Panc1 (cell line): ENCODE results near the gene ARHGEF10L. TPM values are rescaled to one million over a fixed set of nuclear protein-coding genes. Genes with fewer than 3 reads are reported as not detected.

Experiments used
- ATAC-seq: fragments of 200-7000 bp; cut with Tn5 transposase; 2 replicates; pipeline ENCODE4 v1.9.1; 2020; ENCODE audit warnings: mild to moderate bottlenecking, moderate library complexity
- BruUV-seq: library from RNA; stranded (reverse); fragments of 400-500 nt; replicated peaks from 2 replicates; lab custom pipeline; 2021; lab: Mats Ljungman, UMichigan
- CTCF ChIA-PET: fragments of 300-600 bp; sonication (Branson Sonifier 250); formaldehyde crosslinking; loops from one replicate; lab custom pipeline; 2022; ENCODE audit warnings: antibody characterized with exemption; lab: Charles Lee
- POLR2A ChIA-PET: fragments of 300-600 bp; sonication (Branson Sonifier 250); formaldehyde crosslinking; loops from one replicate; lab custom pipeline; 2022; ENCODE audit warnings: antibody characterized with exemption; lab: Charles Lee
- DNase-seq: peaks from one replicate; pipeline ENCODE4 v3.0.0-alpha.2; 2010; ENCODE audit warnings: low read depth, low spot score
- H3K27ac ChIP-seq: 2 replicates; pipeline ENCODE4 v1.5.1; 2011; ENCODE audit warnings: mild to moderate bottlenecking, low read length, inconsistent platforms
- H3K27me3 ChIP-seq: fragments of 200-500 bp; sonication (Bioruptor generic); 2 replicates; pipeline ENCODE4 v1.6.0; 2014; ENCODE audit warnings: low read length, inconsistent platforms; ENCODE audit not compliant: control insufficient read depth, insufficient read depth
- H3K36me3 ChIP-seq: fragments of 200-500 bp; sonication (Bioruptor generic); 2 replicates; pipeline ENCODE4 v1.5.1; 2014; ENCODE audit warnings: inconsistent platforms, mild to moderate bottlenecking, low read length, moderate library complexity; ENCODE audit not compliant: control insufficient read depth, insufficient read depth
- H3K4me1 ChIP-seq: 2 replicates; pipeline ENCODE4 v1.5.1; 2011; ENCODE audit warnings: inconsistent platforms, mild to moderate bottlenecking, low read length, moderate library complexity; ENCODE audit not compliant: control insufficient read depth, insufficient read depth
- H3K4me3 ChIP-seq, 2 experiments: 2 replicates each; pipeline ENCODE4 v1.5.1; 2011 to 2012; ENCODE audit warnings: low read depth in 2 of 2, low read length in 2 of 2, mild to moderate bottlenecking in 2 of 2, inconsistent platforms in 1 of 2, moderate library complexity in 1 of 2
- H3K9me3 ChIP-seq: fragments of 200-500 bp; sonication (Bioruptor generic); 2 replicates; pipeline ENCODE4 v1.5.1; 2014; ENCODE audit warnings: low read depth, mild to moderate bottlenecking, inconsistent platforms, low read length, moderate library complexity; ENCODE audit not compliant: control insufficient read depth, insufficient read depth
- POLR2AphosphoS5 ChIP-seq: IDR thresholded peaks from 2 replicates; pipeline ENCODE4 v1.6.1; 2012; ENCODE audit warnings: mild to moderate bottlenecking, low read depth, low read length, moderate library complexity
- SIN3A ChIP-seq: IDR thresholded peaks from 2 replicates; pipeline ENCODE4 v1.6.1; 2012; ENCODE audit warnings: low read depth, mild to moderate bottlenecking, low read length, moderate library complexity, borderline replicate concordance; ENCODE audit not compliant: insufficient read depth
- TCF7L2 ChIP-seq: IDR thresholded peaks from 2 replicates; pipeline ENCODE4 v1.6.1; 2011; ENCODE audit warnings: mild to moderate bottlenecking, low read depth, low read length, inconsistent platforms
- in situ Hi-C: cut with HindIII; loops from 2 replicates; pipeline ENCODE4 v1.10.0; 2016; ENCODE audit warnings: low sequenced_read_pairs, low pct_unique_long_range_greater_than_20kb
- intact Hi-C: fragments of 100-400 bp; cut with micrococcal nuclease; formaldehyde crosslinking; loops from one replicate; pipeline ENCODE4 v1.10.0; 2022; ENCODE audit not compliant: unreplicated experiment
- total RNA-seq: library from RNA; stranded (reverse); gene quantifications from one replicate; pipeline ENCODE4 v1.2.1, GENCODE V29; 2021; ENCODE audit not compliant: unreplicated experiment
- TF ChIP-seq, protein P1 (sequence below): fragments of 450-650 bp; IDR thresholded peaks from 2 replicates; pipeline ENCODE4 v1.5.1; 2017; ENCODE audit warnings: mild to moderate bottlenecking
- TF ChIP-seq, protein P2 (sequence below), 2 experiments: IDR thresholded peaks; 2 replicates each; pipeline ENCODE4 v1.6.1; 2011 to 2012; ENCODE audit warnings: low read depth in 2 of 2, control low read depth in 1 of 2, low read length in 1 of 2, mild to moderate bottlenecking in 1 of 2, moderate library complexity in 1 of 2; ENCODE audit not compliant: insufficient read depth in 1 of 2

The ARHGEF10L gene
- total RNA-seq, 1 experiment from 2014 or later = 5.9 TPM

DNA sequence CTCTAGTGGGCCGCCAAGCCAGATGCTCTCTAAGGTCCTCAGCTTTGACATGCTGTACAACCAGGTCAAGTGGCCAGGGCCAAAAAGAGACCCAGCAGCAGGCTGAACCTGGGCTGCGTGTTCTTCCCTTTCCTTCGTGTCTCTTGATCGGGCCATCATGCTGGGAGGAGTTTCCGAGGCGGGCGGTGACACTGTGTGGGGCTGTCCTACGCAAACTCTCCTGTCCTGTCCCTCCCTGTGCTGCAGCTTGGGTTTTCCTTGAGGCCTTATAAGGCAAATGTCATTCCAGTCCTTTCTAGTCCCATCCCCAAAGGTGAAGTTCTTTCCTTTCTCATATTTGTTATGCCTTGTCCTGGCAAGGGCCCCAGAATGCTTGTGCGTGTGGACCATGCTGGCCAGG is 56.7 kb downstream of the ARHGEF10L start:
- no peak for DNase-seq
- peak; percentile 46 for ATAC-seq
- intact Hi-C loops = no loop called here
- no peak for TF ChIP-seq POLR2AphosphoS5
- TF ChIP-seq, protein P1, sequence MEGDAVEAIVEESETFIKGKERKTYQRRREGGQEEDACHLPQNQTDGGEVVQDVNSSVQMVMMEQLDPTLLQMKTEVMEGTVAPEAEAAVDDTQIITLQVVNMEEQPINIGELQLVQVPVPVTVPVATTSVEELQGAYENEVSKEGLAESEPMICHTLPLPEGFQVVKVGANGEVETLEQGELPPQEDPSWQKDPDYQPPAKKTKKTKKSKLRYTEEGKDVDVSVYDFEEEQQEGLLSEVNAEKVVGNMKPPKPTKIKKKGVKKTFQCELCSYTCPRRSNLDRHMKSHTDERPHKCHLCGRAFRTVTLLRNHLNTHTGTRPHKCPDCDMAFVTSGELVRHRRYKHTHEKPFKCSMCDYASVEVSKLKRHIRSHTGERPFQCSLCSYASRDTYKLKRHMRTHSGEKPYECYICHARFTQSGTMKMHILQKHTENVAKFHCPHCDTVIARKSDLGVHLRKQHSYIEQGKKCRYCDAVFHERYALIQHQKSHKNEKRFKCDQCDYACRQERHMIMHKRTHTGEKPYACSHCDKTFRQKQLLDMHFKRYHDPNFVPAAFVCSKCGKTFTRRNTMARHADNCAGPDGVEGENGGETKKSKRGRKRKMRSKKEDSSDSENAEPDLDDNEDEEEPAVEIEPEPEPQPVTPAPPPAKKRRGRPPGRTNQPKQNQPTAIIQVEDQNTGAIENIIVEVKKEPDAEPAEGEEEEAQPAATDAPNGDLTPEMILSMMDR = no peak
- TF ChIP-seq TCF7L2 = no peak
- TF ChIP-seq, protein P2, sequence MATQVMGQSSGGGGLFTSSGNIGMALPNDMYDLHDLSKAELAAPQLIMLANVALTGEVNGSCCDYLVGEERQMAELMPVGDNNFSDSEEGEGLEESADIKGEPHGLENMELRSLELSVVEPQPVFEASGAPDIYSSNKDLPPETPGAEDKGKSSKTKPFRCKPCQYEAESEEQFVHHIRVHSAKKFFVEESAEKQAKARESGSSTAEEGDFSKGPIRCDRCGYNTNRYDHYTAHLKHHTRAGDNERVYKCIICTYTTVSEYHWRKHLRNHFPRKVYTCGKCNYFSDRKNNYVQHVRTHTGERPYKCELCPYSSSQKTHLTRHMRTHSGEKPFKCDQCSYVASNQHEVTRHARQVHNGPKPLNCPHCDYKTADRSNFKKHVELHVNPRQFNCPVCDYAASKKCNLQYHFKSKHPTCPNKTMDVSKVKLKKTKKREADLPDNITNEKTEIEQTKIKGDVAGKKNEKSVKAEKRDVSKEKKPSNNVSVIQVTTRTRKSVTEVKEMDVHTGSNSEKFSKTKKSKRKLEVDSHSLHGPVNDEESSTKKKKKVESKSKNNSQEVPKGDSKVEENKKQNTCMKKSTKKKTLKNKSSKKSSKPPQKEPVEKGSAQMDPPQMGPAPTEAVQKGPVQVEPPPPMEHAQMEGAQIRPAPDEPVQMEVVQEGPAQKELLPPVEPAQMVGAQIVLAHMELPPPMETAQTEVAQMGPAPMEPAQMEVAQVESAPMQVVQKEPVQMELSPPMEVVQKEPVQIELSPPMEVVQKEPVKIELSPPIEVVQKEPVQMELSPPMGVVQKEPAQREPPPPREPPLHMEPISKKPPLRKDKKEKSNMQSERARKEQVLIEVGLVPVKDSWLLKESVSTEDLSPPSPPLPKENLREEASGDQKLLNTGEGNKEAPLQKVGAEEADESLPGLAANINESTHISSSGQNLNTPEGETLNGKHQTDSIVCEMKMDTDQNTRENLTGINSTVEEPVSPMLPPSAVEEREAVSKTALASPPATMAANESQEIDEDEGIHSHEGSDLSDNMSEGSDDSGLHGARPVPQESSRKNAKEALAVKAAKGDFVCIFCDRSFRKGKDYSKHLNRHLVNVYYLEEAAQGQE (IDR thresholded peaks at IDR 0.05; ENCODE audit: insufficient read depth in 1 of 2, low read depth in 2 of 2, low read length in 1 of 2) = no peak
- TF ChIP-seq SIN3A = no peak
- H3K27ac ChIP-seq = peak overlapping the region; percentile 26; the same call in 1 of the 2 replicates
- no peaks in the 10 kb centered on the region for H3K27me3 ChIP-seq
- in situ Hi-C loops = no loop called here
- no peaks in the 10 kb centered on the region for H3K9me3 ChIP-seq
- no peaks in the 10 kb centered on the region for H3K36me3 ChIP-seq
- CTCF ChIA-PET = interaction anchor here (1.5 kb wide), 1 partner anchor 11 kb away, joined by 4 read pairs; no protein-coding TSS in a partner anchor
- H3K4me1 ChIP-seq = peaks cover 15% of the 10 kb centered on the region
- BruUV-seq = no TSS peak
- POLR2A ChIA-PET = no interaction called here
- H3K4me3 ChIP-seq = no peak overlapping the region

DNA sequence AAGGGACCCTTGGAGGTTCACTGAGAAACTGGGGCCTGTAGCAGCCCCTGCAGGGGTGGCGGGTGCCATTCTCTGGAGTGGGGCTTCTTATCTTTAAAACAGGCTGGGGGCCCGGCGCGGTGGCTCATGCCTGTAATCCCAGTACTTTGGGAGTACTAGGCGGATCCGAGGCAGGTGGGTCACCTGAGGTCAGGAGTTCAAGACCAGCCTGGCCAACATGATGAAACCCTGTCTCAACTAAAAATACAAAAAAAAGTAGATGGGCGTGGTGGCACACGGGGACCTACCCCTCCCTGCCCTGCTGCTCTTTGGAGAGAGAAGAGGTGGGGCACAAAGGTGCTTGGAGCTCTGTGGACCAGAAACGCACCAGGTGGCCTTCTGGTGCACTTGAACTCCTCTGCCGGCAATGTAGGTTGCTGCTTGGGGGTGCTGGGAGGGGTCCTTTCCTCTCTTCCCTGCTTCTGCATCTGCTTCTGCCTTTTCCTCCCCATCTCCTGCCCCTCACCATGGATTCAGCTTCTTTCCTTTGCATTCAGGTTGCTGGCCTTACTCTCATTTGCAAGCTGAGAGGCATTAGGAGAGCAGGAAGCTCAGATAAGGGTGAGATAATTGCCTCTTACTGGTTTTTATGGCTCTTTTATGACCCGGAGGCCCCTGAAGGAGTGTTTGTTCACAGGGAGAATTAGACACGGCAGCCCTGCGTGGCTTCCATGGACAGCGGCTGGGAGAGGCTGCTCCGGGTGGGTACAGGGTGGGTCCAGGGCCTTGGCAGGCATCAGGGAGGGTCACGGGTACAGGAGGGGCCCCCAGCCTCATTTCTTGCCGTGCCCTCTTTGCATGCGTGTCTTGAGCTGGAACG is 57.4 kb downstream of the ARHGEF10L start:
- POLR2A ChIA-PET = interaction anchor here (0.6 kb wide), 1 partner anchor 9 kb away, joined by 3 read pairs; no protein-coding TSS in a partner anchor
- DNase-seq = no peak

More for the DNA sequence above, 57.4 kb downstream of the ARHGEF10L start:
- no TSS peak for BruUV-seq
- CTCF ChIA-PET = interaction anchor here (0.7 to 1.5 kb wide), 2 partner anchors 10 to 24 kb away, joined by 3 to 4 read pairs; no protein-coding TSS in a partner anchor
- H3K27me3 ChIP-seq = no peaks in the 10 kb centered on the region
- peak overlapping the region; percentile 26; the same call in 1 of the 2 replicates for H3K27ac ChIP-seq
- peak; percentile 37; the same call in 1 of the 2 replicates for ATAC-seq
- intact Hi-C loops (no loop called here), in situ Hi-C loops (no loop called here)
- H3K36me3 ChIP-seq = no peaks in the 10 kb centered on the region
- no peak for TF ChIP-seq SIN3A
- TF ChIP-seq POLR2AphosphoS5 = no peak
- no peak for TF ChIP-seq TCF7L2
- TF ChIP-seq, protein P1 = no peak
- TF ChIP-seq, protein P2 (IDR thresholded peaks at IDR 0.05; ENCODE audit: insufficient read depth in 1 of 2, low read depth in 2 of 2, low read length in 1 of 2) = no peak
- no peak overlapping the region for H3K4me3 ChIP-seq
- peaks cover 15% of the 10 kb centered on the region for H3K4me1 ChIP-seq
- H3K9me3 ChIP-seq = no peaks in the 10 kb centered on the region
